ENCODE measurements around the gene SPATA6.

SPATA6 gene

DNA sequence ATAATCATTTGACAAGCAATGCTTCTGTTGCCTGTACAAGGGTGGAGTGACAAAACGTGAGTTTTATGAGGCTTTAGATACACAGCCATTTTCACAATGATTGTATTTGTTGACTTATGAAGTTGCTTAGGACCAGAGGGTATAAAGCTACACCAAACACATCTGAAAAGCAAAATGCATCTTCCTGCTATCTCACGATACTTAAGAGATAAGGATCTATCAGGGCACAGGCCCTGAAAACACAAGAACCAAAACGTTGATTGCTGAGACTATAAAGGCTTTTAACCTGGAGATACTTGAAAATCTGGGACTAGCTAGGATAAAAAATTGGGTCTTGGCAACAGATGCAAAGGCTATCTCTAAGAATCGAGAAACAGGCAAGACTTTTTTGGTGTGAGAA lies 133.7 kb downstream of the SPATA6 start:
- POLR2A ChIA-PET, result no interaction called here
- Histone ChIP-seq H3K27ac (ENCODE audit: extremely low read depth, low read depth, low read length) (no peak overlapping the region), H3K9me3 (ENCODE audit: control insufficient read depth, insufficient read depth, low read depth, low read length) (no peaks in the 10 kb centered on the region), H3K4me1 (ENCODE audit: control insufficient read depth, insufficient read depth, low read length) (no peaks in the 10 kb centered on the region), H3K36me3 (ENCODE audit: control insufficient read depth in 2 of 2, insufficient read depth in 1 of 2, low read length in 2 of 2) (no peaks in the 10 kb centered on the region; a peak in 1 of 3 replicates), H3K4me3 (ENCODE audit: low read depth, low read length) (no peak overlapping the region)
- TF ChIP-seq ZNF837 (tag by site-specific recombination; IDR thresholded peaks at IDR 0.05), result no peak
- no peak for TF ChIP-seq ZNF2 (tag by site-specific recombination; IDR thresholded peaks at IDR 0.05)
- TF ChIP-seq ZNF600 (tag by site-specific recombination; IDR thresholded peaks at IDR 0.05), result no peak
- TF ChIP-seq ZFP37 (tag by site-specific recombination; IDR thresholded peaks at IDR 0.05), result no peak
- TF ChIP-seq ZNF843 (tag by site-specific recombination; IDR thresholded peaks at IDR 0.05), result no peak
- no peak for TF ChIP-seq ZNF132 (tag by site-specific recombination; IDR thresholded peaks at IDR 0.05; ENCODE audit: borderline replicate concordance)
- TF ChIP-seq ZNF654 (tag by site-specific recombination; IDR thresholded peaks at IDR 0.05; ENCODE audit: low read depth), result no peak
- no peak for TF ChIP-seq SP7 (tag by site-specific recombination; IDR thresholded peaks at IDR 0.05)
- no peak for TF ChIP-seq IKZF3 (tag by site-specific recombination; IDR thresholded peaks at IDR 0.05)
- no peak for TF ChIP-seq ZNF521 (tag by site-specific recombination; IDR thresholded peaks at IDR 0.05)
- no peak for TF ChIP-seq ZNF223 (tag by site-specific recombination; IDR thresholded peaks at IDR 0.05)
- no peak for TF ChIP-seq EGR2 (tag by site-specific recombination; IDR thresholded peaks at IDR 0.05; ENCODE audit: low read depth)
- no peak for TF ChIP-seq YY2 (tag by site-specific recombination; IDR thresholded peaks at IDR 0.05)
- CTCF ChIA-PET, result no interaction called here

GRCh38 chr1:48333316-48333715 lies 138.7 kb downstream of the SPATA6 start:
- TF ChIP-seq, protein P1, sequence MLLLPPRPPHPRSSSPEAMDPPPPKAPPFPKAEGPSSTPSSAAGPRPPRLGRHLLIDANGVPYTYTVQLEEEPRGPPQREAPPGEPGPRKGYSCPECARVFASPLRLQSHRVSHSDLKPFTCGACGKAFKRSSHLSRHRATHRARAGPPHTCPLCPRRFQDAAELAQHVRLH (tag by site-specific recombination; IDR thresholded peaks at IDR 0.05), result no peak
- TF ChIP-seq, protein P2, sequence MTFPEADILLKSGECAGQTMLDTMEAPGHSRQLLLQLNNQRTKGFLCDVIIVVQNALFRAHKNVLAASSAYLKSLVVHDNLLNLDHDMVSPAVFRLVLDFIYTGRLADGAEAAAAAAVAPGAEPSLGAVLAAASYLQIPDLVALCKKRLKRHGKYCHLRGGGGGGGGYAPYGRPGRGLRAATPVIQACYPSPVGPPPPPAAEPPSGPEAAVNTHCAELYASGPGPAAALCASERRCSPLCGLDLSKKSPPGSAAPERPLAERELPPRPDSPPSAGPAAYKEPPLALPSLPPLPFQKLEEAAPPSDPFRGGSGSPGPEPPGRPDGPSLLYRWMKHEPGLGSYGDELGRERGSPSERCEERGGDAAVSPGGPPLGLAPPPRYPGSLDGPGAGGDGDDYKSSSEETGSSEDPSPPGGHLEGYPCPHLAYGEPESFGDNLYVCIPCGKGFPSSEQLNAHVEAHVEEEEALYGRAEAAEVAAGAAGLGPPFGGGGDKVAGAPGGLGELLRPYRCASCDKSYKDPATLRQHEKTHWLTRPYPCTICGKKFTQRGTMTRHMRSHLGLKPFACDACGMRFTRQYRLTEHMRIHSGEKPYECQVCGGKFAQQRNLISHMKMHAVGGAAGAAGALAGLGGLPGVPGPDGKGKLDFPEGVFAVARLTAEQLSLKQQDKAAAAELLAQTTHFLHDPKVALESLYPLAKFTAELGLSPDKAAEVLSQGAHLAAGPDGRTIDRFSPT (tag by site-specific recombination; IDR thresholded peaks at IDR 0.05), result no peak
- H3K36me3 ChIP-seq (ENCODE audit: control insufficient read depth in 2 of 2, insufficient read depth in 1 of 2, low read length in 2 of 2), result no peaks in the 10 kb centered on the region
- no peak overlapping the region for H3K4me3 ChIP-seq (ENCODE audit: low read depth, low read length)
- H3K27ac ChIP-seq (ENCODE audit: extremely low read depth, low read depth, low read length), result no peak overlapping the region
- H3K4me1 ChIP-seq (ENCODE audit: control insufficient read depth, insufficient read depth, low read length), result no peaks in the 10 kb centered on the region
- no peaks in the 10 kb centered on the region for H3K9me3 ChIP-seq (ENCODE audit: control insufficient read depth, insufficient read depth, low read depth, low read length)
- ChIA-PET CTCF (no interaction called here), POLR2A (no interaction called here)

- Histone ChIP-seq H3K4me3 (ENCODE audit: low read depth, low read length) (no peak overlapping the region), H3K27ac (ENCODE audit: extremely low read depth, low read depth, low read length) (no peak overlapping the region), H3K9me3 (ENCODE audit: control insufficient read depth, insufficient read depth, low read depth, low read length) (no peaks in the 10 kb centered on the region), H3K36me3 (ENCODE audit: control insufficient read depth in 2 of 2, insufficient read depth in 1 of 2, low read length in 2 of 2) (no peaks in the 10 kb centered on the region), H3K4me1 (ENCODE audit: control insufficient read depth, insufficient read depth, low read length) (no peaks in the 10 kb centered on the region)
- POLR2A ChIA-PET, result no interaction called here
- CTCF ChIA-PET, result no interaction called here
- no peak for TF ChIP-seq ZNF239 (tag by site-specific recombination; IDR thresholded peaks at IDR 0.05)
- no peak for TF ChIP-seq ZNF843 (tag by site-specific recombination; IDR thresholded peaks at IDR 0.05)
- TF ChIP-seq SETDB1 (IDR thresholded peaks at IDR 0.05; ENCODE audit: insufficient read length, low read length), result peak; percentile 78
- no peak for TF ChIP-seq ZNF473 (tag by site-specific recombination; IDR thresholded peaks at IDR 0.05)
- TF ChIP-seq MEIS1 (CRISPR knock-in tag; IDR thresholded peaks at IDR 0.05; ENCODE audit: borderline replicate concordance), result no peak
- TF ChIP-seq, protein P3, sequence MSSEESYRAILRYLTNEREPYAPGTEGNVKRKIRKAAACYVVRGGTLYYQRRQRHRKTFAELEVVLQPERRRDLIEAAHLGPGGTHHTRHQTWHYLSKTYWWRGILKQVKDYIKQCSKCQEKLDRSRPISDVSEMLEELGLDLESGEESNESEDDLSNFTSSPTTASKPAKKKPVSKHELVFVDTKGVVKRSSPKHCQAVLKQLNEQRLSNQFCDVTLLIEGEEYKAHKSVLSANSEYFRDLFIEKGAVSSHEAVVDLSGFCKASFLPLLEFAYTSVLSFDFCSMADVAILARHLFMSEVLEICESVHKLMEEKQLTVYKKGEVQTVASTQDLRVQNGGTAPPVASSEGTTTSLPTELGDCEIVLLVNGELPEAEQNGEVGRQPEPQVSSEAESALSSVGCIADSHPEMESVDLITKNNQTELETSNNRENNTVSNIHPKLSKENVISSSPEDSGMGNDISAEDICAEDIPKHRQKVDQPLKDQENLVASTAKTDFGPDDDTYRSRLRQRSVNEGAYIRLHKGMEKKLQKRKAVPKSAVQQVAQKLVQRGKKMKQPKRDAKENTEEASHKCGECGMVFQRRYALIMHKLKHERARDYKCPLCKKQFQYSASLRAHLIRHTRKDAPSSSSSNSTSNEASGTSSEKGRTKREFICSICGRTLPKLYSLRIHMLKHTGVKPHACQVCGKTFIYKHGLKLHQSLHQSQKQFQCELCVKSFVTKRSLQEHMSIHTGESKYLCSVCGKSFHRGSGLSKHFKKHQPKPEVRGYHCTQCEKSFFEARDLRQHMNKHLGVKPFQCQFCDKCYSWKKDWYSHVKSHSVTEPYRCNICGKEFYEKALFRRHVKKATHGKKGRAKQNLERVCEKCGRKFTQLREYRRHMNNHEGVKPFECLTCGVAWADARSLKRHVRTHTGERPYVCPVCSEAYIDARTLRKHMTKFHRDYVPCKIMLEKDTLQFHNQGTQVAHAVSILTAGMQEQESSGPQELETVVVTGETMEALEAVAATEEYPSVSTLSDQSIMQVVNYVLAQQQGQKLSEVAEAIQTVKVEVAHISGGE (tag by site-specific recombination; conservative IDR thresholded peaks at IDR 0.05; ENCODE audit: low read depth), result no peak
- TF ChIP-seq GLI4 (tag by site-specific recombination; IDR thresholded peaks at IDR 0.05), result no peak
- peak; percentile 92 for TF ChIP-seq ZNF529 (tag by site-specific recombination; IDR thresholded peaks at IDR 0.05; ENCODE audit: insufficient replicate concordance)
- TF ChIP-seq ZSCAN4 (tag by site-specific recombination; IDR thresholded peaks at IDR 0.05), result no peak
- TF ChIP-seq MZF1 (tag by site-specific recombination; IDR thresholded peaks at IDR 0.05; ENCODE audit: borderline replicate concordance), result no peak
Observed at GRCh38 chr1:48332115-48332514, 139.9 kb downstream of the SPATA6 start.
